Choroid plexus epithelial cell (primary cell): ENCODE measurements around the gene P2RX2.

ENCODE experiments used
- DNase-seq: peaks from one replicate; pipeline ENCODE4 v3.0.0-alpha.2; 2010; ENCODE audit warnings: low read depth
- H3K4me3 ChIP-seq: 2 replicates; pipeline ENCODE4 v1.5.1; 2011; ENCODE audit warnings: low read depth, mild to moderate bottlenecking, control low read depth, low read length, moderate library complexity
- TF ChIP-seq, protein P1 (sequence below): conservative IDR thresholded peaks from 2 replicates; pipeline ENCODE4 v1.5.1; 2011; ENCODE audit warnings: low read depth, mild to moderate bottlenecking, control low read depth, inconsistent platforms, low read length, moderate library complexity

The P2RX2 gene

GRCh38 chr12:132664206-132665148 is 45.9 kb downstream of the P2RX2 start:
- DNase-seq: no peak
- TF ChIP-seq, protein P1, sequence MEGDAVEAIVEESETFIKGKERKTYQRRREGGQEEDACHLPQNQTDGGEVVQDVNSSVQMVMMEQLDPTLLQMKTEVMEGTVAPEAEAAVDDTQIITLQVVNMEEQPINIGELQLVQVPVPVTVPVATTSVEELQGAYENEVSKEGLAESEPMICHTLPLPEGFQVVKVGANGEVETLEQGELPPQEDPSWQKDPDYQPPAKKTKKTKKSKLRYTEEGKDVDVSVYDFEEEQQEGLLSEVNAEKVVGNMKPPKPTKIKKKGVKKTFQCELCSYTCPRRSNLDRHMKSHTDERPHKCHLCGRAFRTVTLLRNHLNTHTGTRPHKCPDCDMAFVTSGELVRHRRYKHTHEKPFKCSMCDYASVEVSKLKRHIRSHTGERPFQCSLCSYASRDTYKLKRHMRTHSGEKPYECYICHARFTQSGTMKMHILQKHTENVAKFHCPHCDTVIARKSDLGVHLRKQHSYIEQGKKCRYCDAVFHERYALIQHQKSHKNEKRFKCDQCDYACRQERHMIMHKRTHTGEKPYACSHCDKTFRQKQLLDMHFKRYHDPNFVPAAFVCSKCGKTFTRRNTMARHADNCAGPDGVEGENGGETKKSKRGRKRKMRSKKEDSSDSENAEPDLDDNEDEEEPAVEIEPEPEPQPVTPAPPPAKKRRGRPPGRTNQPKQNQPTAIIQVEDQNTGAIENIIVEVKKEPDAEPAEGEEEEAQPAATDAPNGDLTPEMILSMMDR: no peak
- H3K4me3 ChIP-seq: no peak overlapping the region

DNA sequence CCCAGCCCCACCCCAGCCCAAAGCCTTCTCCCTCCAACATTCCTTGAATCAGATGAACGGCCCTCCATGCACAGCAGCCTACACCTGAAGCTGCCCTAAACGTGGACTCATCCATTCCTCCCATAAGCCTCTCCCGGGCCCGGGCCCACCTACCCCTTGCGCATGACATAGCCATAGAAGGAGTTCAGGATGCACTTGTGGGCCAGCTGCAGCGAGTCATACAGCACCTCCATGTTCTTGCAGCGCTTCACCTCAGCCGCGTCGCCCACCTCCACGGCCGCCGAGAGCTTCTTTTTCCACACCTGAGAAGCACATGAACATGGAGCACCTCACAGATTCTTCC is 46.5 kb downstream of the P2RX2 start:
- no peak for DNase-seq
- no peak overlapping the region for H3K4me3 ChIP-seq

GRCh38 chr12:132665794-132666193 is 47.2 kb downstream of the P2RX2 start:
- TF ChIP-seq, protein P1: no peak
- DNase-seq: no peak
- no peak overlapping the region for H3K4me3 ChIP-seq

More for the DNA sequence above, 46.5 kb downstream of the P2RX2 start:
- TF ChIP-seq, protein P1: no peak

GRCh38 chr12:132668191-132669088 is 49.9 kb downstream of the P2RX2 start:
- TF ChIP-seq, protein P1: no peak
- DNase-seq: no peak
- H3K4me3 ChIP-seq: no peak overlapping the region

- TF ChIP-seq, protein P1: no peak
- H3K4me3 ChIP-seq: no peak overlapping the region
- no peak for DNase-seq
Measured at GRCh38 chr12:132669166-132669879, 50.7 kb downstream of the P2RX2 start.
